DMS53 treated with DMSO at 0.1 percent for 48 hours (cell line): ENCODE results near the gene RASGRP3.
"Not testable (repeated sequence)": the region's sequence is repeated elsewhere in the genome, so short reads cannot be mapped to it uniquely, and the experiment has no call there.

ENCODE experiments used
- DNase-seq: peaks from one replicate; lab custom pipeline; 2025; ENCODE audit not compliant: unreplicated experiment; lab: John Stamatoyannopoulos, UW

RASGRP3 gene

GRCh38 chr2:33453905-33454479 lies 22.5 kb upstream of the RASGRP3 start:
- no peak for DNase-seq

DNA sequence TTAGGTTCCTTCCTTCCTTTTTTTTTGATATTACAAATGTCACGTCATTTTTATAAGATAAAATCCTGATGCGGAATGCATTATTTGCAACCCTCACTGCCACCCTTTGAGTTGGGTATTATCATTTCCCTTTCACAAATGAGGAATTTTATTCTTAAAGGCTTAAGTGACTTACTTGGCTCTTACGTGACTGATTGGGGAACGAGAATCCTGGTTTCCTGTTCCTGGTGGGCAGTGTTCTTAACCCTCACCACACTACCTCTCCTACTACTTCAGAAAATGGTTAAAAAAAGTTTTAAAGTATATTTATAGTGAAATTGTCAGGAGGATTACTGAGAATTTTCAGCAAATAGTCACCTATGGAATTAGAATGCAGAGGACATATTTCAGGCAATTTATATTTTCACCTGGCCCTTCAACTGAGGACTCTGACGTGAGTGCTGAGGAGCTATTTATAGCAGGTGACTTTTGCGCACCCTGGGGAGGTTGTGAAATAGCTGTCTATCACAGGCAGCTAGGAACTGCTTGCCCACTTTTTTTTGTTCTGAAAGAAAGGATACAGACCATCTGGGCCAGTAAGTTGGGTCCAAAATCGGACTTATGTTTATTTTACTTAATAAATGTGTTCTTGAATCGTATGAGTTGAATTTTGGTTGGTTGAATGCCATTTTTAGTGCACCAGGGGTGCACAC lies 18.7 kb upstream of the RASGRP3 start:
- DNase-seq, result no peak

- DNase-seq, result no peak
These were observed 18.1 kb upstream of the RASGRP3 start for GRCh38 chr2:33458248-33458819.

- no peak for DNase-seq
These were observed 16.7 kb upstream of the RASGRP3 start for GRCh38 chr2:33459745-33460144.

DNA sequence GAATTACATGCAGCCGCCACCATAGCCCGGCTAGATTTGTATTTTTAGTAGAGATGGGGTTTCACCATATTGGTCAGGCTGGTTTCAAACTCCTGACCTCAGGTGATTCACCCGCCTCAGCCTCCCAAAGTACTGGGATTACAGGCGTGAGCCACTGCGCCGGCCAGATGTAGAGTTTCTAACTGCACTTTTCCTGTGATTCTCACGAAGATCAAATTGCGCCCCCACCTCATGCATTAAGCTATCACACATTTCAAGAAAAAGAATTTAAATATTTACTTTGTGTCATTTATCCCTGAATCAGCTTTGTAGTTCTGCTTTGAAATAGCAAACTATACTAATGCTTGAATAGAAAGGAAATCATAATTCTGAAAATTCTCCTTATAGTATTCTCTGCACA lies 13.9 kb upstream of the RASGRP3 start:
- DNase-seq, result not testable (repeated sequence)

DNA sequence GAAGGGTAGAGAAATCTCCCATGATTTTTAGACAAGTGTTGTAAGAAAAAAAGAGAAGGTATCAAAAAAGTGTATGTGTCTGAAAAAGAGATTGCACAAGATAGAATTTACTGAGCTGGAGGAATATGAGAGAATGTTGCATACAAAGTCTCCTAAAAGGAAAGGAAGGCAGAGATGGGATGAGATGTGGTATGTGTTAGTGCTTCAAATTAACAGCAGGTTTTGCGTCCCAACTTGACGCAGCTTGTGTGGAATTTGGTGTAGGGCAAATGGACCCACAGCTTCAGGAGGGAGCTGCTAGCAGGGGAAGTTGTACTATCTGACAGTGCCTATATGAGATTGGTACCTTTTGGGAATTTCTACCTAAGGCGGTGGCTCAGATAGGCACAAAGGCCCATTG lies 9.0 kb upstream of the RASGRP3 start:
- no peak for DNase-seq

DNA sequence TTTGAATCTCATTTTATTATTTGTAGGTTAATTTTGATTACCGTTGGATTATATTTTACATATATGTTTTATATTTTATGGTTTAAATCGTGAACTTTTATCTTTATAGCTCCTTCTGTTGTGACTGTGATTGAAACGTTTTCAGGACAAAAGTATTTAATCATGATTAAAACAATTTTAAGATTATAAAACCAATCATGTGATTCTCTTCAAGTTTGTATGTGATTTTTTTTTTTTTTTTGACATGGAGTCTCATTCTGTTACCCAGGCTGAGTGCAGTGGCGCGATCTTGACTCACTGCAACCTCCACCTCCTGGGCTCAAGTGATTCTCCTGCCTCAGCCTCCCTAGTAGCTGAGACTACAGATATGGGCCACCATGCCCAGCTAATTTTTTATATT lies 7.2 kb upstream of the RASGRP3 start:
- no peak for DNase-seq

DNA sequence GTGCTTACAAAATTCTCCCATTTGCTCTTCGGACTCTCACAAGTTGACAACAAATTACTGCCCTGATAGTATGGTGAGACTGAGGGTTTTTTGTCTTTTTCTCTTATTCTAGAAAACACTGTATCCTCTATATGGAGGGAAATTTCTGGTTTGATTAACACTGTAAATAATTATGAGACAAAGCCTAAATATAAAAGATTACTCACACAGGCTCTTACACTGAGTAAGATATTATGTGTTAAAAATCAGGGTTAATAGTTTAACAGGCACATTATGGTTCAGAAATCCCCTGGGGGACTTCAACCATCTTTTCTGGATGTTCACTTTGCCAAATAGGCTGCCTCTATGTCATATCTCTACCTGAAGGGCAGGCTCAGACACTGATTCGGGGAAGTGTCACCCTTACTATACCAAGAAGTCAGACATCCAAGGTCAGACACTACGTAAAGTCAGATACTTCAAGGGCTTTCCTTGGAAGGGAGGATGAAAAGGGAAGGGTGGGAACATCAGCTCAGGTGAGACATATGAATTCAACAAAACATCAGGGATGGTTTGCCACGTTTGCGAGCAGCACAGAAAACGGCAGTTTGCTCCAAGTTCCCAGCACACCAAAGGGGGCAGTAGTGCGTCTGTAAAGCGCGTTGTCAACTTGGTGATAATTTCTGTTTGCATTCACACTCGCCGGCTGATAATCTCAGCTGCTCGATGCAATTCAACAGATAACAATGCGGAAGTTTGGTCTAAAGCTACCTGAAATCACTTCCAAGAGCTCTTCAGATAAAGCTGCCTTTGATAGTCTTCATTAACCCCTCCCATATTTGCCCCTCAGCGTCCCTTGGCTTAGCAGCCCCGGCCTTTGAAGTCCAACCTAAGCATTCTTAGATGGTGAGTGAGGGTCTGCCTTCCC lies 972 bp upstream of the RASGRP3 start:
- DNase-seq, result peak; percentile 76

DNA sequence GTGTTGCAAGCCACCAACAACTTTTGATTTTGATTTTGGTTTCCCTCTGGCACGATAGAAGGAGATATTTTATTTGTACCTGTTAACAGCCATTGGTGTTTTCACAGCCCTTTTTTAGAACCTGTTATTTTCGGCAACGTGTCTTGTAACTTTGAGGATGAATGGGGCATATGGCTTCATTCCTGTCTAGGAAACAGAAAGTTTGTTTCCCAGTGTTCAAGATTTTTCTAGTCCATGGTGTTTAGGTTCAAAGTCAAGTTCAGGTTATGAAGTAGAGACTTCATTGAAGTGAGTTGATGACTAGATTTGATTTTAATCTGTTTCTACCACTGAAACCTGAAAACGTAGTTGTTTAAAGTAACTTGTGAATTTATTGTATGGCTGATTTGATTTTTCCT lies 343 bp downstream of the RASGRP3 start:
- DNase-seq, result no peak

GRCh38 chr2:33477473-33478468 lies 1.3 kb downstream of the RASGRP3 start:
- no peak for DNase-seq

DNA sequence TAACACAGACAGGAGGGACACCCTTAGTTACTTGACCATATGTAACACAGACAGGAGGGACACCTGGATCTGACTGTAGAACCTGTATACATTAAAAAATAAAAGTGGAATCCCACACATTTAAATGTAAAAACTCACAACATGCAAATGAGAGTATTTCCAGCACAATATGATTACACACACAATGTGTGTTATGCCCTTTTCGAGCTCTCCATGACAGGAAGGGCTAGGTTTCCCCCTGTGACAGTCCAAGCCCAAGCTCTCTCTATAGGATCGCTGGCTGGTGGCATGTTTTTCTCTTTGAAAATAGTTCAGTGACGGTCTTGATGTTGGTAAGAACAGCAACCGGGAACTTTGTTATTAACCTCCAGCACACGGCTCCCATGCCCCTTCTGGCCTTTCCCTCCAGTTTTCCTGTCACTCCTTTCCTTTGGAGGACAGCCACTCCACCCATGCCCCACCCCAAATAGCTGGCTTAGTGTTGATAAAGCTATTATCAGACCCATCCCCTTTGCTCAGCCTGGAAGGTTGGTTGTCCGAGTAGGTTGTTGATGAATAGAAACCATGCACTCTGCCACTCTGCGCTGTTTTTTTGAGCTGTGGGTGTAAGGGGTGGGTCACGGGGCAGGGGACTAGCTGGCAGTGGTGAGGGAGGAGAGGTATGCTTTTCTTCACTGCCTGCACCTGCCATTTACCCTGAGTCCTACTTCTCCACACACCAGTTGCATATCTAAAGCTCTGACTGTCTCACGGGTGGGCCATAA lies 2.7 kb downstream of the RASGRP3 start:
- DNase-seq, result no peak

DNA sequence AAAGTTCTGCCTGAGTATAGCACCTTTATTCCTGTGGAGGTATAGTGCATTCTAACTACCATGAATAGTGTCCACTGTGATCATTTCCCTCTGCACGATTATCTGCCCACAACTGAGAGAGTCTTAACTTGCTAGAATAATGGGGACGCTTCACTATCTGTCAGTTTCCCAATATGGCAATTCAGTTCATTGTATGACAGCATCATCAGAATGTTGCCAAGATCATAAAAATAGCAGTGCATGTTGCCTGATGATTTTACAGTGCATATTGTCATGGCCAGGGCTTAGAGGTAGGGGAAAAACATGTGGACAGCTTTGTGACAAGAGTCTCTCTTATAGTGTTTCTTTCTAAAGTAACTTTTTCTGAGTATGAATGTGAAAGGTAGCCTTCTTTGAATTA lies 6.1 kb downstream of the RASGRP3 start:
- no peak for DNase-seq

DNA sequence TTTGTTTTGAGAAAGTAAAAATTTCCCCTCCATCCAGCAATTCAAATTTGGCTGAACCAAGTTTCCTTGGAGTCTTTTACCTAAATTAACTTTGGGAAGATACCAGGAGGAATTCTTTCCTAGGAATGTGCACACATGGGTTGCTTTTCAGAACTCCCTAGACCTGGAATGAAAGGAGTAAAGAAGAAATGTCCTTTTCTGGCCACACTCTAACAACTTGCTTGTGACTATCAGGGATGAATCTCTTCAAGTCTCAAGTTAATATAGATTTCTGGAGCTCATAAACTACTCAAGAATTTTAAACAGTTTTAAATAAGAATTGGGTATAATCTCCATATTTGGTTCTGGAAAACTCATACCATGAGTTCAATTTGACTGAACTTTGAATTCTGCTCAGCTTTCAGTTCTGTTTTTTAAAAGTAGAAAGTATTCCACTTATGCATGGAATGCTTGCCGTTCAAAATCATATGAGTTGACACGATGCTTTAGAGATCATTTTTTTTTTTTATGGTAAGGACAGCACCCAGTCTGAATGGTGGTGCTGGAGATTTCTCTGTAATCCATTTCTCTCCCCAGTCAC lies 7.7 kb downstream of the RASGRP3 start:
- no peak for DNase-seq

DNA sequence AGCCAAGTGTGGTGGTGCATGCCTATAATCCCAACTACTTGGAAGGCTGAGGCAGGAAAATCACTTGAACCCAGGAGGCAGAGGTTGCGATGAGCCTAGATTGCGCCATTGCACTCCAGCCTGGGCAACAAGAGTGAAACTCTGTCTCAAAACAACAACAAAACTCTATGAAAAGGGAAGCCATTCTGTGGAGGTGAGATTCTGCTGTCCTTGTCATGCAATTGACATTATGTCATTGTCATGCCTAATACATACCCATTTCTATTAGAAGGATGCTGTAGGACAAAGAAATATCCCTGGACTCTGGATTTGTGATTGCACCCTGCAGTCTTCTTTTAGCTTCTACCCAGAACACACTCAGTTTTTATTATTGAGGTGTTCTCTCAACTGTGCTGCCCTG lies 8.6 kb downstream of the RASGRP3 start:
- no peak for DNase-seq

GRCh38 chr2:33486544-33486943 lies 10.1 kb downstream of the RASGRP3 start:
- no peak for DNase-seq

- DNase-seq, result no peak
These were observed 11.8 kb downstream of the RASGRP3 start for GRCh38 chr2:33488178-33488690.

- no peak for DNase-seq
These were observed 12.5 kb downstream of the RASGRP3 start for GRCh38 chr2:33488715-33489540.

DNA sequence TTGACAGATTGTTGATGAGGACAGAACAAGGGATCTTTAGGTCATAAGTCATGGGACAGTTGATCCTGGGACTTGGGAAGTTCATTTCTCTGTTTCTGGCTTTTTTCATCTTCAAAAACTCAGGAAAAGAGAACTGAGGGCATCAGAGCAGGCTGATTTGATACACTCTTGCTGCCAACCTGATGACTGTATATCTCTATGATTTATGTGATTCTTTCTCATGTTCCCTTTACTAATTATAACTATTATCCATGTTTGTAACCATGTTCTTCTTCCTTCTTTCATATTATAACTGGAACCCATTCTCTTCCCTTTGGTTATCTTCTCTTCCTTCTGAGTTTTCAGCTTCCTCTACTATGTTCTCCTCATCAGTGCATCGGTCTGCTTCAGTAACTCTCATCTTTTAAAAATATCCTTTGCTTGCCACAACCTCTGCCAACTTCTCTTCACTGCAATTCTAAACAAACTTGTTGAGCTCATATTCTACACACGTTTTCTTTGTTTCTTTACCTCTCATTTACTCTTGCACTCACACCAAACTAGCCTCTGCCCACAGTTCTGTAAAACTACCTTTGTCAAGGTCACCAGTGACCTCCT lies 13.5 kb downstream of the RASGRP3 start:
- DNase-seq, result no peak
